ENCODE measurements around the gene LAMA2.

- TF ChIP-seq CTCF (IDR thresholded peaks at IDR 0.05; ENCODE audit: low read length) (no peak), EZH2 (IDR thresholded peaks at IDR 0.05; ENCODE audit: borderline replicate concordance, low read length) (no peak)
Measured at GRCh38 chr6:129472239-129472638, 589.3 kb downstream of the LAMA2 start.
